WTC11 (cell line): ENCODE results near the gene MYLK. TPM values are rescaled to one million over a fixed set of nuclear protein-coding genes. Genes with fewer than 3 reads are reported as not detected.

Experiments
- ATAC-seq: fragments of 200-7000 bp; cut with Tn5 transposase; 2 replicates; pipeline ENCODE4 v1.10.0; 2021; ENCODE audit warnings: mild to moderate bottlenecking, moderate library complexity
- CTCF ChIA-PET: fragments of 300-600 bp; sonication (Branson Sonifier 250); formaldehyde crosslinking; loops from one replicate; lab custom pipeline; 2021; ENCODE audit warnings: antibody characterized with exemption; lab: Charles Lee
- POLR2A ChIA-PET: fragments of 350-600 bp; sonication (Branson Sonifier 250); formaldehyde crosslinking; loops from one replicate; lab custom pipeline; 2021; ENCODE audit warnings: antibody characterized with exemption; lab: Charles Lee
- DNase-seq: peaks from one replicate; pipeline ENCODE4 v3.0.0; 2021; ENCODE audit warnings: low spot score
- H3K27ac Mint-ChIP-seq: 2 replicates; pipeline ENCODE4 v1.8.0; 2021; ENCODE audit warnings: mixed read lengths
- H3K27me3 Mint-ChIP-seq: 2 replicates; pipeline ENCODE4 v1.8.0; 2021; ENCODE audit warnings: low read depth, mild to moderate bottlenecking, moderate library complexity, mixed read lengths
- H3K36me3 Mint-ChIP-seq: 2 replicates; pipeline ENCODE4 v1.8.0; 2021; ENCODE audit warnings: mixed read lengths
- H3K4me1 Mint-ChIP-seq: 2 replicates; pipeline ENCODE4 v1.8.0; 2022; ENCODE audit warnings: mixed read lengths
- H3K4me3 Mint-ChIP-seq: 2 replicates; pipeline ENCODE4 v1.8.0; 2021; ENCODE audit warnings: mild to moderate bottlenecking, moderate library complexity, mixed read lengths
- H3K9me3 Mint-ChIP-seq: 2 replicates; pipeline ENCODE4 v1.8.0; 2021; ENCODE audit warnings: mixed read lengths
- ATF1 ChIP-seq: sonication (generic); formaldehyde crosslinking; IDR thresholded peaks from 2 replicates; pipeline ENCODE4 v1.8.1; 2023; ENCODE audit warnings: mild to moderate bottlenecking, moderate library complexity, missing genetic modification reagents
- FOXP4 ChIP-seq: sonication (generic); formaldehyde crosslinking; IDR thresholded peaks from 2 replicates; pipeline ENCODE4 v1.8.0; 2022; ENCODE audit warnings: mild to moderate bottlenecking, missing genetic modification reagents
- GRHL2 ChIP-seq: fragments of 250-450 bp; sonication (Bioruptor Pico); IDR thresholded peaks from 2 replicates; pipeline ENCODE4 v1.8.0; 2022; ENCODE audit warnings: mild to moderate bottlenecking, moderate library complexity; ENCODE audit not compliant: insufficient replicate concordance, severe bottlenecking
- HMGXB4 ChIP-seq: sonication (generic); formaldehyde crosslinking; IDR thresholded peaks from 2 replicates; pipeline ENCODE4 v1.8.1; 2023; ENCODE audit warnings: mild to moderate bottlenecking, moderate library complexity, missing genetic modification reagents
- JUN ChIP-seq: sonication (generic); formaldehyde crosslinking; IDR thresholded peaks from 2 replicates; pipeline ENCODE4 v1.8.0; 2023; ENCODE audit warnings: mild to moderate bottlenecking, missing genetic modification reagents
- MAX ChIP-seq: sonication (generic); formaldehyde crosslinking; IDR thresholded peaks from 2 replicates; pipeline ENCODE4 v1.8.0; 2022; ENCODE audit warnings: mild to moderate bottlenecking, missing genetic modification reagents
- NFATC4 ChIP-seq: fragments of 250-450 bp; sonication (Bioruptor Pico); IDR thresholded peaks from 2 replicates; pipeline ENCODE4 v1.9.0; 2021; ENCODE audit warnings: mild to moderate bottlenecking
- RELA ChIP-seq: sonication (generic); formaldehyde crosslinking; IDR thresholded peaks from 2 replicates; pipeline ENCODE4 v1.8.1; 2022; ENCODE audit warnings: missing genetic modification reagents, mild to moderate bottlenecking, borderline replicate concordance
- RORB ChIP-seq: fragments of 250-450 bp; sonication (Bioruptor Pico); IDR thresholded peaks from 2 replicates; pipeline ENCODE4 v1.9.0; 2021; ENCODE audit warnings: mild to moderate bottlenecking
- SOX15 ChIP-seq: fragments of 250-450 bp; sonication (Bioruptor Pico); IDR thresholded peaks from 2 replicates; pipeline ENCODE4 v1.9.0; 2021; ENCODE audit warnings: mild to moderate bottlenecking
- STAT6 ChIP-seq: sonication (generic); formaldehyde crosslinking; conservative IDR thresholded peaks from 2 replicates; pipeline ENCODE4 v1.8.1; 2023; ENCODE audit warnings: mild to moderate bottlenecking, low read depth, missing genetic modification reagents, moderate library complexity
- TCF7 ChIP-seq: sonication (generic); formaldehyde crosslinking; IDR thresholded peaks from 2 replicates; pipeline ENCODE4 v1.8.0; 2022; ENCODE audit warnings: mild to moderate bottlenecking, low read depth, missing genetic modification reagents, moderate library complexity
- ZNF219 ChIP-seq: sonication (generic); formaldehyde crosslinking; IDR thresholded peaks from 2 replicates; pipeline ENCODE4 v1.8.0; 2023; ENCODE audit warnings: missing genetic modification reagents, mild to moderate bottlenecking, borderline replicate concordance
- ZNF232 ChIP-seq: sonication (generic); formaldehyde crosslinking; IDR thresholded peaks from 2 replicates; pipeline ENCODE4 v1.8.0; 2022; ENCODE audit warnings: mild to moderate bottlenecking, missing genetic modification reagents
- ZNF423 ChIP-seq: fragments of 250-450 bp; sonication (Bioruptor Pico); IDR thresholded peaks from 2 replicates; pipeline ENCODE4 v2.1.2; 2022; ENCODE audit warnings: mild to moderate bottlenecking, moderate library complexity
- ZNF425 ChIP-seq: fragments of 250-450 bp; sonication (Bioruptor Pico); conservative IDR thresholded peaks from 2 replicates; pipeline ENCODE4 v1.9.0; 2021; ENCODE audit warnings: mild to moderate bottlenecking
- ZNF671 ChIP-seq: fragments of 250-450 bp; sonication (Bioruptor Pico); IDR thresholded peaks from 2 replicates; pipeline ENCODE4 v1.8.0; 2021; ENCODE audit warnings: mild to moderate bottlenecking
- total RNA-seq: library from RNA; stranded (reverse); gene quantifications from 3 replicates; pipeline ENCODE4 v1.2.3, GENCODE V29; 2021

Gene MYLK
- total RNA-seq, 1 experiment from 2014 or later: 10.4 TPM

GRCh38 chr3:123884993-123885392, 861 bp upstream of the MYLK start (continued):
- TF ChIP-seq FOXP4 (CRISPR knock-in tag) (no peak), NFATC4 (CRISPR knock-in tag) (no peak), JUN (no peak), RORB (CRISPR knock-in tag) (no peak), TCF7 (no peak), SOX15 (CRISPR knock-in tag) (no peak), HMGXB4 (CRISPR knock-in tag) (no peak), ZNF219 (CRISPR knock-in tag) (no peak), STAT6 (CRISPR knock-in tag) (no peak), RELA (CRISPR knock-in tag) (no peak), ZNF232 (no peak)

- Mint-ChIP-seq H3K4me3 (peak overlapping the region; percentile 78), H3K36me3 (no peaks in the 10 kb centered on the region), H3K9me3 (peaks cover 1% of the 10 kb centered on the region), H3K4me1 (peaks cover 29% of the 10 kb centered on the region), H3K27ac (no peak overlapping the region), H3K27me3 (peaks cover 31% of the 10 kb centered on the region)
- ChIA-PET POLR2A (interaction anchor here (0.6 kb wide), 2 partner anchors 70 to 325 kb away, joined by 3 read pairs; no protein-coding TSS in a partner anchor), CTCF (interaction anchor here (0.7 to 1.3 kb wide), 6 partner anchors 24 to 160 kb away, joined by 3 to 5 read pairs (median 3); partner anchors contain the start of gene KALRN)
- ATAC-seq (peak; percentile 16), DNase-seq (peak; percentile 56)
- TF ChIP-seq MAX (peak; percentile 42; the same call in 1 of the 2 replicates), GRHL2 (CRISPR knock-in tag) (no peak), ZNF671 (CRISPR knock-in tag) (no peak), RELA (CRISPR knock-in tag) (no peak), ZNF425 (CRISPR knock-in tag) (no peak), ATF1 (no peak), ZNF423 (peak; percentile 30)
Observed at GRCh38 chr3:123883701-123884202, 380 bp downstream of the MYLK start.
